Memory B cell (primary cell): Measurements from ENCODE around the gene GRK3.
A peak's percentile ranks its signal among the peaks of the same experiment; 100 is the strongest.
"Not testable (repeated sequence)": the region's sequence is repeated elsewhere in the genome, so short reads cannot be mapped to it uniquely, and the experiment has no call there.

Experiments used
- ATAC-seq: fragments of 150-1000 bp; cut with Tn5 transposase; 2 replicates; pipeline ENCODE4 v1.10.0; 2021; ENCODE audit warnings: low read depth, mild to moderate bottlenecking, moderate library complexity
- DNase-seq, 2 donors: peaks; one replicate each; pipeline ENCODE4 v3.0.0; 2022; ENCODE audit warnings: low spot score in 2 of 2
- H3K27ac Mint-ChIP-seq: one replicate; pipeline ENCODE4 v1.8.0; 2022; ENCODE audit warnings: mild to moderate bottlenecking, moderate library complexity, mixed read lengths
- H3K27me3 Mint-ChIP-seq: one replicate; pipeline ENCODE4 v1.8.0; 2022; ENCODE audit warnings: mixed read lengths
- H3K36me3 Mint-ChIP-seq: one replicate; pipeline ENCODE4 v1.8.0; 2022; ENCODE audit warnings: mild to moderate bottlenecking, mixed read lengths
- H3K4me1 Mint-ChIP-seq: one replicate; pipeline ENCODE4 v1.8.0; 2022; ENCODE audit warnings: mixed read lengths
- H3K4me3 Mint-ChIP-seq: one replicate; pipeline ENCODE4 v1.8.0; 2022; ENCODE audit warnings: mild to moderate bottlenecking, moderate library complexity, mixed read lengths
- H3K9me3 Mint-ChIP-seq: one replicate; pipeline ENCODE4 v1.8.0; 2022; ENCODE audit warnings: mixed read lengths

Gene GRK3

DNA sequence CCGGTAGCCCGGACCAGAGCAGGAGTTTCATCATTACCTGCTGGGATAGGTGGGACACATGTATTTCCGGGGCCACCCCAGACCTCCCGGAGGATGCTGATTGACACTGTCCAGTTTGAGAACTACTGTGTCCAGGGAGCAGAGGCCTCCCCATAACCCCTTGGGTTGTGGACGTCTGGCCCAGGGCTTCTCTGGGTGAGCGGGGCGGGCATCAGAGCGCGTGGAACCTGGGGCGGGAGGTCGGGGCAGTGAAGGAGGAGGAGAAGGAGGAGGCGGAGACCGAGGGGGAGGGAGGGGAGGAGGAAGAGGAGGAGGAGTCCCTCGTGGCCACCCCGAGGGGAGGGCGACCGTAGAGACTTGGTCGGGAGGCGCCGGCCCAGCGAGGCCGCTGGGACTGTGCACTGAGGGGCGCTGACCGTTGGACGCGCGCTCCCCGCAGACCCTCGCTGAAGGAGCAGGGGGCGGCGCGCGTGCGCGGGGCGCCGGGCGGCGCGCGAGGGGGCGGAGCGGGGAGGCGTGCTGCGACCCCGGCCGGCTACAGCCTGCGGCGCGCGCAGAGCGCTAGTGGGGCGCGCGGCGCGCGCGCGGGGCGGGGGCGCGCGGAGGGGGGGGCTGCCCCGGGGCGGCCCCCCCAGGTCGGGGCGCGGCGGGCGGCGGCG lies at the start of gene GRK3:
GRK3 (plus strand) TSS at position 356 of the 659 bp plus-strand sequence. CDS start 366 bp downstream, outside the sequence.
- peak; percentile 51 for ATAC-seq
- H3K36me3 Mint-ChIP-seq, result peaks cover 2% of the 10 kb centered on the region
- peak within 1 kb of the TSS; percentile 95 for H3K27ac Mint-ChIP-seq
- peak; percentile 52 to 69 for DNase-seq
- peaks cover 47% of the 10 kb centered on the region for H3K4me1 Mint-ChIP-seq
- no peaks in the 10 kb centered on the region for H3K9me3 Mint-ChIP-seq
- no peaks in the 10 kb centered on the region for H3K27me3 Mint-ChIP-seq
- H3K4me3 Mint-ChIP-seq, result peak within 1 kb of the TSS; percentile 99

DNA sequence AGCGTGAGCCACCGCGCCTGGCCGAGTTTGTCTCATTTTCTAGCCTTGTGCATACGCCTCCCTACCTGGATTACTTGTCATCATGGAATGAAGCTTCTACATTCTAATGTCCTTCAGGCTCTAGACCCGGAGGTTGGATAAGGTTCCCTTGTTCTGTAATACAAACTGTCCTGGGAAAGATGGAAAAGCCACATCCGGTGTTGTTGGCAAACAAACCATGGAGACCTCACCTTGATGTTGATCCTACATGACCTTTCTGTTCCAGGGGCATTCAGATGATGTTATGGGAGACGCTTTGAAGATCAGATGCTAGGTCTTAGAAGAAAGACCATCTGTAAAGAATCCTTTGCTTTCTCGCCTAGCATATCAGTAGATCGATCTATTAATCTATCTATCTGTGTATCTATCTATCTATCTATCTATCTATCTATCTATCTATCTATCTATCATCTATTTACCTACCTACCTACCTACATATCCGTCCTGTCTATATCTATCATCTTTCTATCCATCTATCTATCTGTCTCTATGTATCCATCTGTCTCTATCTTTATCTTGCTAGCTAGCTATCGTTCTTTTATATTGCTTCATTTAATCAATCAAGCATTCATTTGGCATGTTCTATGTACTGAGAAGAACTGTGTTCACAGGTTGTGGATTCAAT lies 46.3 kb upstream of the GRK3 start:
- DNase-seq (no peak), ATAC-seq (no peak)
- H3K36me3 Mint-ChIP-seq, result peaks cover 12% of the 10 kb centered on the region
- no peaks in the 10 kb centered on the region for H3K27me3 Mint-ChIP-seq
- peaks cover 4% of the 10 kb centered on the region for H3K9me3 Mint-ChIP-seq
- H3K4me1 Mint-ChIP-seq, result no peaks in the 10 kb centered on the region
- no peak overlapping the region for H3K4me3 Mint-ChIP-seq
- H3K27ac Mint-ChIP-seq, result no peak overlapping the region

DNA sequence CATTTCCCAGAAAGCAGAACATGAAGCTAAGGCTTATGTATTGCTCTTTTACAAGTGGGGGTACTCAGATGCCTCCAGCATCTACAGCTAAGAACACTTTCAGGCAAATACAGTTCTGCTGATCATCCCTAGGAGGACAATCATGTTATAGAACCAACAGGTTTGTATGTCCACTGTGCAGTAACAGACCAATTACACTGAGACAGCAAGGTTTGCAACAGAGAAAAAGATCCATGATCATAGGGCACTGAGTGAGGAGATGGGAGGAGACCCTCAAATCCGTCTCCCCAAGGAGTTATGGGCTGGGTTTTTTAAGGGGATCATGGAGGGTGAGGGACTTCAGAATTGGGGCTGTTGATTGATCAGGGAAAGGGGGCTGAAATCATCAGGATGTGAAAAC lies 39.1 kb upstream of the GRK3 start:
- Mint-ChIP-seq H3K27ac (no peak overlapping the region), H3K27me3 (no peaks in the 10 kb centered on the region), H3K9me3 (peaks cover 9% of the 10 kb centered on the region), H3K4me3 (no peak overlapping the region), H3K36me3 (peaks cover 19% of the 10 kb centered on the region), H3K4me1 (no peaks in the 10 kb centered on the region)
- no peak for DNase-seq
- no peak for ATAC-seq

- not testable (repeated sequence) for H3K4me3 Mint-ChIP-seq, H3K4me1 Mint-ChIP-seq, DNase-seq, H3K27ac Mint-ChIP-seq, H3K27me3 Mint-ChIP-seq, H3K9me3 Mint-ChIP-seq, ATAC-seq
- peaks cover 19% of the 10 kb centered on the region for H3K36me3 Mint-ChIP-seq
These were observed 38.5 kb upstream of the GRK3 start for GRCh38 chr22:25525804-25526584.

DNA sequence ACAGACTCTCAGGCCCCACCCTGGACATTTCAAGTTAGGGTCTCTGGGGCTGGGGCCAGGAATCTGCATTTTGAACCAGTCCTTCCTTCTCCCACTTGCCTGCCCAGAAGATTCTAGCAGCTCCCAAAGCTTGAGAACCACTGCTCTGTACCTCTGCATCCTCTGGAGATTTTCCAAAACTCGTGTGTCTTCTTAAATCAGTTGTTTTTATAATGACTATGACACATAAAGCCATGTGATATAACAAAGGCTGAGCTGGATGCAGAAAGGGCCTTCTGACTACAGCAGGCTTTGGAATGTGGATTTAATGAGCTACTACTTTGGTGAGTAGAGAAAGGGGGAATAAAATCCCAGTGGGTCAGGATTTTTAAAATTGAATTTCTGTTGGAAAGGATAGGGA lies 37.5 kb upstream of the GRK3 start:
- H3K4me1 Mint-ChIP-seq, H3K9me3 Mint-ChIP-seq, H3K27me3 Mint-ChIP-seq, H3K4me3 Mint-ChIP-seq, DNase-seq, H3K27ac Mint-ChIP-seq, ATAC-seq: not testable (repeated sequence)
- peaks cover 15% of the 10 kb centered on the region for H3K36me3 Mint-ChIP-seq

GRCh38 chr22:25528068-25528467 lies 36.4 kb upstream of the GRK3 start:
- H3K27ac Mint-ChIP-seq, DNase-seq, H3K4me1 Mint-ChIP-seq, ATAC-seq, H3K27me3 Mint-ChIP-seq, H3K9me3 Mint-ChIP-seq, H3K4me3 Mint-ChIP-seq: not testable (repeated sequence)
- H3K36me3 Mint-ChIP-seq, result peaks cover 12% of the 10 kb centered on the region

DNA sequence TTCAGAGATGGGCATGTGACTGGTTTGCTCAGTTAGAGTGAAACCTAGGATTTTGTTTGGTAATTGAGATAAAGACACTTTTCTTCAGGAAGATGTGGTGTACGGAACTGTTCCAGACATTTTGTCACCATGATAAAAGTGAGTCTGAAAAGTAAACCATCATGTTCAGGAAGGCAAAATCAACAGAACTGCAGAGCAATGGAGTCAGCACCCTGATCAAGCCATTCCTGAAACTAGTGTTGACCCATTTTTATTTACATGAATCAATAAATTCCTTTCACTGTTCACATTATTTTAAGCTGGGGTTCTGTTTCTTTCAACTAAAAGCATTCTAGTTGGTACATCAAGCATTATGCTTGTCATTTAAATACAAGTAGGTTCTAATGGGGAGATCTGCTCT lies 35.4 kb upstream of the GRK3 start:
- H3K9me3 Mint-ChIP-seq, H3K27ac Mint-ChIP-seq, H3K4me3 Mint-ChIP-seq, ATAC-seq, H3K4me1 Mint-ChIP-seq, DNase-seq, H3K27me3 Mint-ChIP-seq: not testable (repeated sequence)
- H3K36me3 Mint-ChIP-seq, result peaks cover 12% of the 10 kb centered on the region

DNA sequence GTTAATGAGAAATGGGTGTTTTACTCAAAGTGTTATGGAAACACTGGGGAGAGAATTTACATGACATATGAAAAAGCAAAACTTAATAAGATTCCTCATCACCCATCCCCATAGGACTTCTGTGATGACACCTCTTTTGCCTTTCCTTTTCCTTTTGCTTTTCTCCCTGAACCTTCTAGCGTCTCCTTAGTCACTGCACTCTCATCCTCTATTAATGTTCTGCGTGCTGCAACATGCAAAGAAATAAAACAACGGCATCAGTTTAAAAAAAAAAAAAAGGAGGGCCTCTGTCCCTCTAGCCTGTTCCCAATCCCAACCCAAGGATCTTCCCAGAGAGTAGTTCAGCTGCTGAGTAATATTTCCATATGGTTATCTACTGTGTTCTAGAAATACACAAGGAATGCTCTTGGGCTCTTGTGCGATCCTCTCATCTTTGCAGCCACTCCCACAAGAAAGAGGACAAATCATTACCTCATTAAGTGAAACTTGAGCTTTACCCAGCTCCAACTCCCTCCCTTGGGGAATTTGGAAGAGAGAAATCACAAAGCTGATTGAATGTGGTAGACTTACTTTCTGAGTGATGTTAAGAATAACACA lies 34.8 kb upstream of the GRK3 start:
- not testable (repeated sequence) for H3K27ac Mint-ChIP-seq, H3K9me3 Mint-ChIP-seq, DNase-seq, H3K4me1 Mint-ChIP-seq, ATAC-seq, H3K27me3 Mint-ChIP-seq, H3K36me3 Mint-ChIP-seq, H3K4me3 Mint-ChIP-seq

GRCh38 chr22:25531677-25532076 lies 32.8 kb upstream of the GRK3 start:
- not testable (repeated sequence) for H3K4me1 Mint-ChIP-seq, H3K27ac Mint-ChIP-seq

GRCh38 chr22:25534724-25535123 lies 29.8 kb upstream of the GRK3 start:
- ATAC-seq (no peak), DNase-seq (no peak)
- Mint-ChIP-seq H3K4me1 (no peaks in the 10 kb centered on the region), H3K36me3 (peaks cover 8% of the 10 kb centered on the region), H3K27me3 (peaks cover 3% of the 10 kb centered on the region), H3K4me3 (no peak overlapping the region), H3K27ac (no peak overlapping the region), H3K9me3 (no peaks in the 10 kb centered on the region)

More at GRCh38 chr22:25531677-25532076, 32.8 kb upstream of the GRK3 start:
- H3K27me3 Mint-ChIP-seq, ATAC-seq, H3K9me3 Mint-ChIP-seq, H3K4me3 Mint-ChIP-seq, H3K36me3 Mint-ChIP-seq, DNase-seq: not testable (repeated sequence)

- Mint-ChIP-seq H3K27me3 (peaks cover 2% of the 10 kb centered on the region), H3K9me3 (no peaks in the 10 kb centered on the region), H3K27ac (no peak overlapping the region), H3K4me3 (no peak overlapping the region), H3K36me3 (peaks cover 3% of the 10 kb centered on the region), H3K4me1 (no peaks in the 10 kb centered on the region)
- DNase-seq (no peak), ATAC-seq (no peak)
These were observed 27.9 kb upstream of the GRK3 start for GRCh38 chr22:25536589-25536988.

DNA sequence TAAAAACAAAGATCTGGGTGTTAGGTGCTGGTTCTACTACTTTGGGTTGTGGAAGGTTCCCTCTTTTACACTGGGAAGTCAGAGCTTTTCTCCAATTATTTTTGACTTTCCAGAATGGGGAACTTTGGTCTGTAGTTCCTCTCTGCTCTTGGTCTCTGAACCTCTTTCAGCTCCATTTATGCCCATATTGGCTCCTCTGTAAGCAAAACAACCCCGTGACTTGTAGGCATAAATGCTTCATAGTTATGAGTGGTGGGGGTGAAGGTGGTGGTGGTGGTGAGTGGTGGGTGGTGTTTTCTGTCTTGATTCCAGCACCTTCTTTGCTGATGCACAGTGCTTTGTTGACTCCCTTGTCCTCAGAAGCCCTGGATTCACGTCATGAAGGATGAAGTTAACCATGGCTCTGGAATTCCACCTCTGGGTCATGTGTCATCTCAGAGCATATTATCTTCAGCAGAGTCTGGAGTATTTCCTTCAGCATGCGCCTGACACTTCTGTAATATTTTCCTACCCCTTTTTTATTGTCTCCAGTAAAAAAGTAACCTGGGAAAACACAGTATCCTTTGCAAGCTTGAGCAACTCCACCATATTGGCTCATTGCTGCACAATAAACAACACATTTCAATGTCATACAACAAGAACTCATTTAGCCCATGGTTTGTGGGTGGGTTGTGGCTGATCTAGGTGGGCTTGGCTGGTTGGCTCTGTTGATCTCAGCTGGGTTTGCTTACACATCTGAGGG lies 24.1 kb upstream of the GRK3 start:
- Mint-ChIP-seq H3K27ac (no peak overlapping the region), H3K27me3 (peaks cover under 1% of the 10 kb centered on the region), H3K4me1 (peaks cover 11% of the 10 kb centered on the region), H3K36me3 (peaks cover 4% of the 10 kb centered on the region), H3K4me3 (no peak overlapping the region), H3K9me3 (no peaks in the 10 kb centered on the region)
- DNase-seq, result no peak
- no peak for ATAC-seq

DNA sequence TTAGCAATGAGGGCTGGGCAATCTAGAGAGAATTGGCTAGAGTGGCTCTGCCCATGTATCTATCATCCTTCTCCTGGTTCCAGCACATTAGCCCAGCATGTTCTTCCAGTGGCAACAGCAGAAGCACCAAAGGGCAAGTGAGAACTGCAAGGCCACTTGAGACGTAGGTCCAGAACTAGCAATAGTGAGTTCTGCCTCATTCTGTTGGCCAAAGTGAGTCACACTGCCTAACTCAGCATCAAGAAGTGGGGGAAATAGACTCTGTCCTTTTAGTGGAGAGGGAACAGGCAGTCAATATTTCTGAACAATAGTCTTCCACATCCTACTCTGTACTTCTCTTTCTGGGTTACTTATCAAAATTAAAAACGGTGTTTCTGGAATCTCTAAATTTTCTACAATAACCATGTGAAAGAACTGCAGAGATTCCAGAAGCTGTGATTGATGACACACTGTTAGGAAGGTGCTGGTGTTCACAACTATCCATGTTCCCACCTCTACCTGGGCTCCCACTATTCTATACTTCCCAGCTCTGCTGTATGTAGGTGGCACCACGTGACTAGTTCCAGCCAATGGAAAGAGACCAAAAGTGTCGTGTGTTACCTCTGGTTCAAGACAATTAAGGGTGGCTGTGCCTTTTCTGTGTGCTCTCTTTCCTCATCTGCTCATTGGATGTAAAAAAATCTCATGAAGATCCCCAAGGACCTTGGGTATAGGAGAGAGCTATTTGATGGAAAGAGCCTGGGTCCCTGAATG lies 23.4 kb upstream of the GRK3 start:
- ATAC-seq, result no peak

More for the DNA sequence above, 23.4 kb upstream of the GRK3 start:
- DNase-seq, result no peak
- H3K27me3 Mint-ChIP-seq, result no peaks in the 10 kb centered on the region
- H3K36me3 Mint-ChIP-seq, result peaks cover 4% of the 10 kb centered on the region
- no peak overlapping the region for H3K4me3 Mint-ChIP-seq
- no peak overlapping the region for H3K27ac Mint-ChIP-seq
- H3K4me1 Mint-ChIP-seq, result peaks cover 11% of the 10 kb centered on the region
- no peaks in the 10 kb centered on the region for H3K9me3 Mint-ChIP-seq
